Vagina (tissue), 2 donors: ENCODE results near the gene SLC35F5.

ENCODE experiments used
- CTCF ChIP-seq, 3 experiments: fragments of 450-650 bp in 2 of 3; fragments of 200-600 bp in 1 of 3; sonication (generic) in 1 of 3; IDR thresholded peaks; one replicate each; pipeline ENCODE4 v1.5.1; 2017 to 2019; ENCODE audit warnings: antibody characterized with exemption in 3 of 3, mild to moderate bottlenecking in 2 of 3, moderate library complexity in 2 of 3
- POLR2AphosphoS5 ChIP-seq, 2 donors: sonication (generic); formaldehyde crosslinking; IDR thresholded peaks; one replicate each; pipeline ENCODE4 v1.9.0; 2017; ENCODE audit warnings: antibody characterized with exemption in 2 of 2, mild to moderate bottlenecking in 2 of 2, low read depth in 1 of 2; ENCODE audit not compliant: insufficient read depth in 1 of 2

GRCh38 chr2:113707106-113707505 lies 49.3 kb downstream of the SLC35F5 start:
- TF ChIP-seq POLR2AphosphoS5 (IDR thresholded peaks at IDR 0.05; ENCODE audit: insufficient read depth in 1 of 2, low read depth in 1 of 2) (no peak), CTCF (IDR thresholded peaks at IDR 0.05) (no peak)
